ENCODE results near the gene LRP3.

- TF ChIP-seq EZH2 (IDR thresholded peaks at IDR 0.05; ENCODE audit: borderline replicate concordance, low read length) = no peak
- TF ChIP-seq CTCF (IDR thresholded peaks at IDR 0.05; ENCODE audit: low read length) = no peak
Measured at GRCh38 chr19:33186431-33187182, 7.5 kb upstream of the LRP3 start.
